GM18861 (cell line): ENCODE measurements around the gene NOVA1.
"Not testable (repeated sequence)": the region's sequence is repeated elsewhere in the genome, so short reads cannot be mapped to it uniquely, and the experiment has no call there.

ENCODE experiments used
- ATAC-seq: cut with Tn5 transposase; IDR thresholded peaks from one replicate; pipeline ENCODE4 v1.9.1; 2021; ENCODE audit not compliant: unreplicated experiment

NOVA1 gene

DNA sequence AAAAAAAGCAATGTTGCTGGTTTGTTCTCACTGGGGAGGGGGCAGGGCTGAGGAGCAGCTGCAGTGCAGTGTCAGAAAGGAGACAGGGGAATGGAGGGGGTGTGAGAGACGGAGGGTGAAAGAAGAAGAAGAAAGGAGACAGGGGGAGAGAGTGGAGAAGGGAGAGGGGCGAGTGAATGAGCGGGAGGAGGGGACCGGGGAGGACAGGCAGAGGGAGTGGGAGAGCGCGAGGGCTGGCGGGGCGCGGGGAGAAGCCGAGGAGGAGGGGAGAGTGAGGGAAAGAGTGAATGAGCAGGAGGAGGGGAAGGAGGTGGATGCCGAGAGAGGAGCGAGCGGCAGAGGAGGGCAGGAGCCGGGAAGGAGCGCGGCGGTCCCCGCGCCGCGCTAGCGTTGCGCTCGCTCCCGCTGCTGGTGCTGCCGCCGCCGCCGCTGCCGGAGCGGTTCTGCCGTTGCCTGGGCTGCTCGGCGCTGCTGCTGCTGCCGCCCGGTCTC is at the start of gene NOVA1:
Gene NOVA1 (minus strand): TSS at position 445 of the 492 bp plus-strand sequence. CDS start 597 bp downstream, outside the sequence.
- no peak for ATAC-seq

- ATAC-seq, result not testable (repeated sequence)
Measured at GRCh38 chr14:26645057-26645456, 47.2 kb upstream of the NOVA1 start.

DNA sequence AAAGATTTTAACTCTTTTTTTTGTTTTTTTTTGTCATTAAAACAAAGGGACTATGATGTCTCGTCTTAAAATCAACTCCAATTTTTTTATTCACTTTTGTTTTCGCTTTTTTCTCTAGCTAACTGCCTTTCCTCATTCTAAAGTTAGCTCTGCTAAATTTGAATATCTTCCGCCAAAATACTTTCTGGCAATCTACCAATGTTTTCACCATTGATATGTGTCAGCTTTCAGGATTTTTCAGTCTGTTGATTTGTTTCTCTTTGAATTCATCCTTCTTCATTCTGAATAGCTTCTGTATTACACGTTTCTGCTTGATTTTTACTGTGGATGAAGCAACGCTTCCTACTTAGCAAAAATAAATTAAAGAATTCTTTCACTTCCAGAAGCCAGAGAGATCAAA is 38.7 kb upstream of the NOVA1 start:
- ATAC-seq, result no peak

DNA sequence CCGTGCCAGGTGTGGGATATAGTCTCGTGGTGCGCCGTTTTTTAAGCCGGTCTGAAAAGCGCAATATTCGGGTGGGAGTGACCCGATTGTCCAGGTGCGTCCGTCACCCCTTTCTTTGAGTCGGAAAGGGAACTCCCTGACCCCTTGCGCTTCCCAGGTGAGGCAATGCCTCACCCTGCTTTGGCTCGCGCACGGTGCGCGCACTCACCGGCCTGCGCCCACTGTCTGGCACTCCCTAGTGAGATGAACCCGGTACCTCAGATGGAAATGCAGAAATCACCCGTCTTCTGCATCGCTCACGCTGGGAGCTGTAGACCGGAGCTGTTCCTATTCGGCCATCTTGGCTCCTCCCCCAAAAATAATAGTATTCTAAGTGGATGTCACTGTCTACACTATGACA is 37.1 kb upstream of the NOVA1 start:
- ATAC-seq, result not testable (repeated sequence)

DNA sequence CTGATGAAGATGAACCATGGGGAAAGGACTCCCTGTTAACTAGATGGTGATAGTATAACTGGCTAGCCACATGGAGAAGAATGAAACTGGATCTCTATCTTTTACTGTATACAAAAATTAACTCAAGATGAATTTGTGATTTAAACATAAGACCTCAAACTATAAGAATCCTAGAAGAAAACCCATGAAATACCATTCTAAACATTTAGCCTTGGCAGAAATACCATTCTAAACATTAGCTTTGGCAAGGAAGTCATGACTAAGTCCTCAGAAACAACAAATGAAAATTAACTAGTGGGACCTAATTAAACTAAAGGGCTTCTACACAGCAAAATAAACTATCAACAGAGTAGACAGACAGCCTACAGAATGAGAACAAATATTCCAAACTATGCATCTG is 28.4 kb upstream of the NOVA1 start:
- no peak for ATAC-seq

DNA sequence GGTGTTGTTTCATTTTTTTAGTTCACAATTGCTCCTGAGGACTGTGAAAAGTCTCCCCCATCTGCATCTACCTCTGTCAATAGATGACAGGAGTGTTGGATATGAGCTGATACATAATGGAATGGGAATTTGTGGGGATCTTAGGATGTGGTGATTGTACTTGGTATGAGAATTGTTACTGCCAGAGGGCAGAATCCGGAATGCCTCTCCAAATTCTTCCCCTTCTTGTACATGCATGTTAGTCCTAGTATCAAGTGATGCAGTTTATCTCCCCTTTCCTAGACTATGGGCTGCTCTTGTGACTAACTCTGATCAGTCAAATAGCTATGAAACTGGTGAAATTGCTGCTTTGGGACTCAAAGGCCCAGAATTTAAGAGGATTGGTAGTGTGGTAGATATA is 24.8 kb upstream of the NOVA1 start:
- no peak for ATAC-seq

- no peak for ATAC-seq
Measured at GRCh38 chr14:26621807-26622560, 24.2 kb upstream of the NOVA1 start.

GRCh38 chr14:26621364-26621763 is 23.5 kb upstream of the NOVA1 start:
- no peak for ATAC-seq

DNA sequence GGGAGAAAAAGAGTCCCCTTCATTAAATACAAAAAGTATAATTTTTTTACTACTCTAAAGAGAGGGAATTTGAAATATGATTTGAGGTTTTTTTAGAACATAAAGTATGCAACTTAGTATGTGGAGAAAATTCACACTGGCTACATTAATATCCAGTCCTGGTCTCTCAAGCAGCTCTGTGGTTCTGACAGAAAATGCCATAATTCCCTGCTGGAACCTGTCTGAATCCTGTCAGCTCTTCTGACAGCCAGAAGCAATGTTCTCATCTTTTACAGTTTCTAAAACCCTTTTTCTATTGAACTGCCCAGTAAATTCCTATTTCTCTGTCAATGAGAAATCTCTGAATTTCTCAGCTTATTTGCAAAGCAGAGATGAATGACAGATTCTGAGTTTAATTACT is 13.4 kb upstream of the NOVA1 start:
- ATAC-seq, result no peak

- no peak for ATAC-seq
Measured at GRCh38 chr14:26606729-26607312, 9.0 kb upstream of the NOVA1 start.

GRCh38 chr14:26605602-26606001 is 7.8 kb upstream of the NOVA1 start:
- no peak for ATAC-seq

- no peak for ATAC-seq
Measured at GRCh38 chr14:26602902-26603301, 5.1 kb upstream of the NOVA1 start.

DNA sequence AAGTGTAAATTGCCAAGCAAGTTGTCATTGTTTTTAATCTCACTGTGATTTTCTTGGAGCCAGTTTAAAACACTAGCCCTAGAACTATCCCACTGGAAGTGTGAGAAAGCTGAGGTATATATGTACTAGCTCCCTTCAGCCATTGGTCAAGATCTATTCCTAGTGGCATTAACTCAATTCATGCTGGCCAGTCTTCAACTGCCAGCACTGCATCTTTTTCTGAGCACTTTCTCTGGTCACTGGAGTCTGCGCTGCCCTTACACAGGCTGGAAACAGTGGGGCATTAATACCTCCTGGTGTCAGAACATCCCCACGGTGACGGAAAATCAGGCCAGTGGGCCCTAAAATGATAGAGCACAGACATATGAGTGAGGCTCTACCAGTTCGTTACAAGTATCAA is 4.0 kb upstream of the NOVA1 start:
- no peak for ATAC-seq

- no peak for ATAC-seq
Measured at GRCh38 chr14:26599291-26599690, 1.5 kb upstream of the NOVA1 start.

DNA sequence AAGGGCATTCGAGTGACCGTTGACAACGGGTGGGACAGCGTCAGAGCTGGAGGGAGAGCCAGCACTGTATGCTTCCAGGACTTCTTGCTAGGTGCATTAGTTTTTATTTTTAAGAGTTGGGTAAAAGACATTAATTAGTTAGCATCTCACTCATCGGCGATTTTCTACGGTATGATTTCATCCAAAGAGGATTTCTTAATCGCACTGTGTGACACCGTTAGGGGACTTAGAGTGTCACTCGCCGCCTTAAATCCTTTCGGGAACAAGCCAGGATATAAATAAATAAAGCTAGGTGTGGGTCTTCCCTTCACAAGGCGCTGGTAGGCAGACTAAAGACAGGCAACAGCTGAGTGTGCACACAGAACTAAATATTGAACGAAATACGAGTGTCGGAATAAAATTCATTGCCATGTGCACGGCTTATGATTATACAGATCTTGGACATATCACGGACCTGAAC is 869 bp upstream of the NOVA1 start:
- no peak for ATAC-seq

- no peak for ATAC-seq
Measured at GRCh38 chr14:26598081-26598671, 343 bp upstream of the NOVA1 start.

GRCh38 chr14:26597071-26597588 is 703 bp downstream of the NOVA1 start:
- no peak for ATAC-seq

GRCh38 chr14:26596543-26597061 is 1.2 kb downstream of the NOVA1 start:
- ATAC-seq, result no peak

DNA sequence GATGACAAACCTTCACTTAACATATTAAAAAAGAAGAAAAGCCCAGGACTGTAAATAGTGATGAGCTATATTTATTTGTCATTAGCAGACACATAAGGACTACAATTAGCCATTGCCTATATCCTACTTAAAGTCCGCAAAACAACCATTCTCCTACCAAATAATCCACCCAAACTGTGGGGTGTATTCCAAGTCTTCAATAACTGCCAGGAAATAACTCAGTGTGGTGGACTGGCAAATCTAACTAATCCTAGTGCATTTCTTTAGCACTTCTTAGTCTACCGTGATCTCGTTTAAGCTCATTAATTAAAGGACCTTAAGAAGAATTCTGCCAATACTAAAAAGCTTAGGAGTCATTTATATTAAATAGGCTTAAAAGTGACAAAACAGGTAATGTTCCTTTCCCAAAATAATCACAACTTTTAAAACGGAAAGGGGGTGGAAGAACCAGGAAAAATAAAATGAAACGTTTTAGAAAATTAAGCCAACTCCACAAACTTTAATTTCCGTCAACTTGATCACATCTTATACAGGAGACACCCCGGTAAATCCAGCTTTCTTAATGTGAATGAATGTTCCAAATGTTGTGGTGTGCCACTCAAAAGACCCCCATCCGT is 1.8 kb downstream of the NOVA1 start:
- no peak for ATAC-seq

DNA sequence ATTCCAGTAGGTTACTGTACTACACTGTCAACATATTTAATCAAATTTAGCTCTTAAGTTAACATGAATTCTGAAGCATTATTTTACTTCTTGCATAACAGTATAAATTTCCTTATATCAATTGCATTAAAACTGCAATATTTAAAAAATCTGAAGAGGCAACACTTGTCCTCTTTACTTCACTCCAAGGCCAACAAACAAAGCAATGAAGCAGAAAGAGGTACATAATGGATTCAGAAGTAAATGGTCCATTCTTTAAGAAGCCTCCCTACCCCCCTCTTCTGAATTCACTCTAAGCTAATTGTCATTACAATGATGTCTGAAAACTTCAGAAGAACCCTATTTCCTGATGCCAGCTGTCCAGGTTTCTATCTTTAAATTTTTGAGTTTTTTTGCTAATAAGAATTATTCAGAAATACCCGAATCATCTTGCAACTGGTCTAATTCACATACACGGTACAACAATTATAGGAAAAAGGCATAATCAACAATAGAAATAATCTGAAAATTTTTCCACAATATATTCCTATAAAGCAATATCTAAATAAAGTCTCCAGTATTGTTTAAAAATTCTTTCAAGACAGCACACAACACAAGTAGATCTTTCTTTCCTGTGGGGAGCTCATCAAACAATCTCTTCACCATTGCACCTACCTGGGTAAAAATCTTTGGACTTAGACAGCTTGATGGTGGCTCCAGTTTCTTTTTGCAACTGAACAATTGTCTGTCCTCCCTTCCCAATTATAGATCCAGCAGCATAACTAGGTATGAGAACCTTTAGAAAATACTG is 2.9 kb downstream of the NOVA1 start:
- no peak for ATAC-seq
